Ishikawa (cell line): Measurements from ENCODE around the gene PTPRN2.

Experiments used
- CEBPB ChIP-seq: IDR thresholded peaks from 2 replicates; pipeline ENCODE4 v1.6.1; 2012
- CREB1 ChIP-seq: IDR thresholded peaks from 2 replicates; pipeline ENCODE4 v1.6.1; 2012; ENCODE audit warnings: low read depth
- EGR1 ChIP-seq: IDR thresholded peaks from 2 replicates; pipeline ENCODE4 v1.6.1; 2012
- EP300 ChIP-seq: IDR thresholded peaks from 2 replicates; pipeline ENCODE4 v1.6.1; 2012; ENCODE audit warnings: borderline replicate concordance
- FOXM1 ChIP-seq: IDR thresholded peaks from 2 replicates; pipeline ENCODE4 v1.6.1; 2012; ENCODE audit warnings: low read depth, borderline replicate concordance
- NFIC ChIP-seq: IDR thresholded peaks from 2 replicates; pipeline ENCODE4 v1.6.1; 2012
- RAD21 ChIP-seq: IDR thresholded peaks from 2 replicates; pipeline ENCODE4 v1.6.1; 2012; ENCODE audit warnings: low read depth
- TAF1 ChIP-seq: IDR thresholded peaks from 2 replicates; pipeline ENCODE4 v1.6.1; 2012; ENCODE audit warnings: low read depth, mild to moderate bottlenecking
- TCF12 ChIP-seq: IDR thresholded peaks from 2 replicates; pipeline ENCODE4 v1.6.1; 2012; ENCODE audit warnings: low read depth
- TEAD4 ChIP-seq: IDR thresholded peaks from 2 replicates; pipeline ENCODE4 v1.6.1; 2012
- YY1 ChIP-seq: IDR thresholded peaks from 2 replicates; pipeline ENCODE4 v1.6.1; 2012; ENCODE audit warnings: low read depth
- ZBTB7A ChIP-seq: IDR thresholded peaks from 2 replicates; pipeline ENCODE4 v1.6.1; 2012; ENCODE audit warnings: low read depth
- TF ChIP-seq, protein P1 (sequence below): IDR thresholded peaks from 2 replicates; pipeline ENCODE4 v1.6.1; 2012; ENCODE audit warnings: low read depth, mild to moderate bottlenecking
- TF ChIP-seq, protein P2 (sequence below): IDR thresholded peaks from 2 replicates; pipeline ENCODE4 v1.6.1; 2012
- TF ChIP-seq, protein P3 (sequence below): IDR thresholded peaks from 2 replicates; pipeline ENCODE4 v1.6.1; 2012

Gene PTPRN2

DNA sequence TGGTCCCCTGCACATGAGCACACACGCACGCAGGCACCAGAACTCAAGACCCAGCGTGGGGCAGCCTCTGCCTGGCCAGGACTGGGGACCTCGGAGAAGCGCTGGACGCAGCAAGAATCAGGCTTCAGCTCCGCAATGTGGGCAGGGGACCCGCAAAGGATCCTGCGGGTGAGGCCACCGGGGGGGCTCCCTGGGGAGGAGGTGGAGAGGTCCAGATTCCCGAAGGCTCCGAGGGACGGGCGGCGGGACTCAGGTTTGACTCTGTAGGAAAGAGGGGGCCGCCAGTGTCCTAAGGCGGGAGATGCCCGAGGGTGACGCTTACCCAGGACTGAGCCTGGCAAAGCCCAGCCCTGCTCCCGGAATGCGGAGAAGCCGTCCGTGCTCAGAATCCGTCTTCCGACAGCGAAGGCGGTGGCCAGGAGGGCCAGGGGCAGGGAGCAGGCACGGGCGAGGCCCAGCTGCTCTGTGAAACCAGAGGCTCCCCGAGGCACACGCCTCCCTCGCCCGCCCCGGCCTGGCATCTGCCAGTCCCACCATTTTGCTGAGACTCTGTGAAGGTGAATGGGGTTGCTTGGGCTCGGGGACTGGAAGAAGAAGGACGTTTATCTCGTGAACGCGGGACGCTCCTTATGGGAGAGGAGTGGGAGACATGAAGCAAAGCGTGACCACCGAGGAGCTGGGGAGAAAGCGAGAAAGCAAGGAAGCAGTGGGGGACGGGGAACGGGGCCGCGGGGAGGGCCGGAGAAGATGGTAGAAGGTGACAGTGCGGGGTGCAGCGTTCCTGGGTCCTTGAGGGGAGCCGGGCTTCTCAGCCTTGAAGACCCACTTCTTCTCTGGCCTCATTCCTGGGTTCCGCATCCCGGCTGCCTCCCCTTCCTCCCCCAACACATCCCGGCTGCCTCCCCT is 489.2 kb downstream of the PTPRN2 start:
- TF ChIP-seq ZBTB7A (no peak), RAD21 (no peak), FOXM1 (no peak), NFIC (no peak), TCF12 (no peak), TEAD4 (no peak), YY1 (no peak), CEBPB (no peak), CREB1 (no peak), EGR1 (no peak), EP300 (no peak)
- TF ChIP-seq, protein P1, sequence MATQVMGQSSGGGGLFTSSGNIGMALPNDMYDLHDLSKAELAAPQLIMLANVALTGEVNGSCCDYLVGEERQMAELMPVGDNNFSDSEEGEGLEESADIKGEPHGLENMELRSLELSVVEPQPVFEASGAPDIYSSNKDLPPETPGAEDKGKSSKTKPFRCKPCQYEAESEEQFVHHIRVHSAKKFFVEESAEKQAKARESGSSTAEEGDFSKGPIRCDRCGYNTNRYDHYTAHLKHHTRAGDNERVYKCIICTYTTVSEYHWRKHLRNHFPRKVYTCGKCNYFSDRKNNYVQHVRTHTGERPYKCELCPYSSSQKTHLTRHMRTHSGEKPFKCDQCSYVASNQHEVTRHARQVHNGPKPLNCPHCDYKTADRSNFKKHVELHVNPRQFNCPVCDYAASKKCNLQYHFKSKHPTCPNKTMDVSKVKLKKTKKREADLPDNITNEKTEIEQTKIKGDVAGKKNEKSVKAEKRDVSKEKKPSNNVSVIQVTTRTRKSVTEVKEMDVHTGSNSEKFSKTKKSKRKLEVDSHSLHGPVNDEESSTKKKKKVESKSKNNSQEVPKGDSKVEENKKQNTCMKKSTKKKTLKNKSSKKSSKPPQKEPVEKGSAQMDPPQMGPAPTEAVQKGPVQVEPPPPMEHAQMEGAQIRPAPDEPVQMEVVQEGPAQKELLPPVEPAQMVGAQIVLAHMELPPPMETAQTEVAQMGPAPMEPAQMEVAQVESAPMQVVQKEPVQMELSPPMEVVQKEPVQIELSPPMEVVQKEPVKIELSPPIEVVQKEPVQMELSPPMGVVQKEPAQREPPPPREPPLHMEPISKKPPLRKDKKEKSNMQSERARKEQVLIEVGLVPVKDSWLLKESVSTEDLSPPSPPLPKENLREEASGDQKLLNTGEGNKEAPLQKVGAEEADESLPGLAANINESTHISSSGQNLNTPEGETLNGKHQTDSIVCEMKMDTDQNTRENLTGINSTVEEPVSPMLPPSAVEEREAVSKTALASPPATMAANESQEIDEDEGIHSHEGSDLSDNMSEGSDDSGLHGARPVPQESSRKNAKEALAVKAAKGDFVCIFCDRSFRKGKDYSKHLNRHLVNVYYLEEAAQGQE = no peak
- TF ChIP-seq, protein P2, sequence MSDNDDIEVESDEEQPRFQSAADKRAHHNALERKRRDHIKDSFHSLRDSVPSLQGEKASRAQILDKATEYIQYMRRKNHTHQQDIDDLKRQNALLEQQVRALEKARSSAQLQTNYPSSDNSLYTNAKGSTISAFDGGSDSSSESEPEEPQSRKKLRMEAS = no peak
- TF ChIP-seq, protein P3, sequence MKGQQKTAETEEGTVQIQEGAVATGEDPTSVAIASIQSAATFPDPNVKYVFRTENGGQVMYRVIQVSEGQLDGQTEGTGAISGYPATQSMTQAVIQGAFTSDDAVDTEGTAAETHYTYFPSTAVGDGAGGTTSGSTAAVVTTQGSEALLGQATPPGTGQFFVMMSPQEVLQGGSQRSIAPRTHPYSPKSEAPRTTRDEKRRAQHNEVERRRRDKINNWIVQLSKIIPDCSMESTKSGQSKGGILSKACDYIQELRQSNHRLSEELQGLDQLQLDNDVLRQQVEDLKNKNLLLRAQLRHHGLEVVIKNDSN = no peak

DNA sequence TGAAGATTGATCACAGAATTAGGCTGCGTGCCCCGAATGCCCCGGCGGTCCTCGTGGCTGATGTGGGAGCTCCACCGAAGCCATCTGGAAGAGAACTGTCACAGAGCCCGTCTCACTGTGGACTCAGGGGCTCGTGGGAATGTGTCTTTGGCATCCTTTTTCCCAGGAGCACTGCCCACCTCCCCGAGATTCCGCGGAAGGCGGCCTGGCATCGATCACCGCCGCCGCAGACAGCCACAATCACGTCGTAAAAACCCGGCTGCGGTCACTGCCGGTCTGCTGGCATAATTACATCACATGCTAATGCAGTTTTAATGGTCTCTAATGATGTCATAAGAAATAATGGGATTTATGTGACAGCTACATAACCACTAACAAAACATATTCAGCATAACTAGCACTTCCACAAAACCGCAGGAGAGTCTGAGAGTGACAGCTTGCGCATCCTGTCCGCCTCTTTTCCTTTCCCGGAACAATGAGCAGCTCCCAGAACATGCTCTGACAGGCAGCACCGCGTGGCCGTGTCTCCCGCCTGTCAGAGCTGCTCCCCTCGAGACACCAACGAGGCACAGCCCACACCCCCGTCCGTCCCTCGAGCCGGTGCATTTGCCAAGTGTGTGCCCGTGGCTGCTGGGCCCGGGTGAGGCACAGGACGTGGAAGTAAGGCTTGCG is 490.0 kb downstream of the PTPRN2 start:
- TF ChIP-seq, protein P2 = no peak
- no peak for TF ChIP-seq CEBPB
- TF ChIP-seq TCF12 = no peak
- TF ChIP-seq, protein P3 = no peak
- no peak for TF ChIP-seq EGR1
- TF ChIP-seq RAD21 = no peak
- no peak for TF ChIP-seq EP300
- TF ChIP-seq FOXM1 = no peak
- no peak for TF ChIP-seq YY1
- TF ChIP-seq CREB1 = no peak
- no peak for TF ChIP-seq TAF1
- no peak for TF ChIP-seq TEAD4
- TF ChIP-seq, protein P1 = no peak
- no peak for TF ChIP-seq NFIC
- no peak for TF ChIP-seq ZBTB7A

DNA sequence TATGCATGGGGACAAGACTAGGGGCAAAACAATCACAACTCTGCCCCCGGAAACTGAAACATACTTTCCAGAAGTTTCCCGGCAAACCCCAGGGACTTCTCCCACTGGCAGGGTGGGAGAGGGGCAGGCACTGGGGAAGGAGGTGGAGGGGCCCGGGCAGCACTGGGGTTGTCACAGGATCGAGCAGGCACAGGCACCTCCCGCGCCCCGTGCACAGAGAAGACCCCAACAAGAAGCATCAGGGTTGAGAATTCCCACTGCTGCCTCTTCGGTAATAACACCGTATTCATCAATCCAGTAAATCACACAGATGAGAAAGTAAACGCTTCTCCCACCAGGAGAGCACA is 490.5 kb downstream of the PTPRN2 start:
- TF ChIP-seq NFIC = no peak
- TF ChIP-seq FOXM1 = no peak
- TF ChIP-seq TEAD4 = no peak
- TF ChIP-seq TAF1 = no peak
- no peak for TF ChIP-seq CEBPB
- TF ChIP-seq, protein P1 = no peak
- TF ChIP-seq ZBTB7A = no peak
- TF ChIP-seq, protein P2 = no peak
- no peak for TF ChIP-seq CREB1

DNA sequence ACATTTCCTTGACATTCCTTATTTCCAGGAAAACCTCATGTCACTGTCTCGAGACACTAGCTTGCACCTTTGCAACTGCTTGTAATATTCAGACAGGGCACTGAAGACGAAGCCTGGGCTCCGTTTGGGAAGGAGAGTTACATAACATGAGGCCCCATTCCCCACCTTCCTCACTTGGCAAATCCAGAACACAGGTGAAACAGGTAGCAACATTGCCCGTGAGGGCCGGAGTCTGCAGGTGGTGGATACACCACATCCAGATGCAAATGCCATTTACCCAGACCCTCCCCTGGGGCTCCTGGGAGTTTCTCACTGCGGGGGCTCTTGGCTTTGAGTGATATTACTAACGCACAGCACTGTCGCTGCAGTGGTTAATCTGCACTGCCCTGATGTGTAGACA is 491.0 kb downstream of the PTPRN2 start:
- no peak for TF ChIP-seq FOXM1
- TF ChIP-seq, protein P2 = no peak
- TF ChIP-seq ZBTB7A = no peak
- no peak for TF ChIP-seq CEBPB
- TF ChIP-seq EP300 = no peak
- TF ChIP-seq CREB1 = no peak
